PC-3 (cell line): Measurements from ENCODE around the gene KCNT1. TPM values are rescaled to one million over a fixed set of nuclear protein-coding genes. Genes with fewer than 3 reads are reported as not detected.

Experiments used
- ATAC-seq: fragments of 200-7000 bp; cut with Tn5 transposase; 2 replicates; pipeline ENCODE4 v1.9.1; 2020; ENCODE audit warnings: mild to moderate bottlenecking, moderate library complexity
- BruUV-seq: library from RNA; stranded (reverse); fragments of 400-500 nt; replicated peaks from 2 replicates; lab custom pipeline; 2021; lab: Mats Ljungman, UMichigan
- CTCF ChIA-PET: fragments of 300-600 bp; sonication (Branson Sonifier 250); formaldehyde crosslinking; loops from one replicate; lab custom pipeline; 2022; ENCODE audit warnings: antibody characterized with exemption; lab: Charles Lee
- POLR2A ChIA-PET: fragments of 300-600 bp; sonication (Branson Sonifier 250); formaldehyde crosslinking; loops from one replicate; lab custom pipeline; 2022; ENCODE audit warnings: antibody characterized with exemption; ENCODE audit not compliant: unreplicated experiment; lab: Charles Lee
- DNase-seq: peaks from one replicate; pipeline ENCODE4 v3.0.0-alpha.2; 2015
- H2AFZ ChIP-seq: fragments of 300-600 bp; sonication (generic); 2 replicates; pipeline ENCODE4 v1.6.0; 2016; ENCODE audit warnings: antibody characterized with exemption, low read length
- H3F3A ChIP-seq: fragments of 300-600 bp; sonication (generic); one replicate; pipeline ENCODE4 v1.6.0; 2017; ENCODE audit warnings: antibody characterized with exemption, low read length, control low read depth, mild to moderate bottlenecking; ENCODE audit not compliant: unreplicated experiment
- H3K27ac ChIP-seq: fragments of 300-600 bp; sonication (generic); 2 replicates; pipeline ENCODE4 v1.5.1; 2016; ENCODE audit warnings: mild to moderate bottlenecking, low read length
- H3K27me3 ChIP-seq: fragments of 300-600 bp; sonication (generic); 2 replicates; pipeline ENCODE4 v1.6.1; 2016; ENCODE audit warnings: low read length, mixed read lengths
- H3K36me3 ChIP-seq: fragments of 300-600 bp; sonication (generic); 2 replicates; pipeline ENCODE4 v1.6.1; 2016; ENCODE audit warnings: low read depth, mixed run types, low read length, mixed read lengths
- H3K4me1 ChIP-seq: fragments of 300-600 bp; sonication (generic); 2 replicates; pipeline ENCODE4 v1.5.1; 2016; ENCODE audit warnings: low read length; ENCODE audit not compliant: insufficient read depth
- H3K4me2 ChIP-seq: fragments of 300-600 bp; sonication (generic); 2 replicates; pipeline ENCODE4 v1.6.0; 2016; ENCODE audit warnings: low read length
- H3K4me3 ChIP-seq: fragments of 300-600 bp; sonication (generic); 2 replicates; pipeline ENCODE4 v1.5.1; 2016; ENCODE audit warnings: mild to moderate bottlenecking, low read length, mixed read lengths
- H3K79me2 ChIP-seq: fragments of 300-600 bp; sonication (generic); 2 replicates; pipeline ENCODE4 v1.6.1; 2017; ENCODE audit warnings: low read length, mixed read lengths
- H3K9ac ChIP-seq: fragments of 300-600 bp; sonication (generic); 2 replicates; pipeline ENCODE4 v1.6.0; 2016; ENCODE audit warnings: mild to moderate bottlenecking, low read length
- H3K9me2 ChIP-seq: fragments of 300-600 bp; sonication (generic); replicated peaks from 2 replicates; pipeline ENCODE4 v1.6.1; 2016; ENCODE audit warnings: mixed run types, low read length, mixed read lengths
- H3K9me3 ChIP-seq: fragments of 300-600 bp; sonication (generic); 2 replicates; pipeline ENCODE4 v1.6.1; 2016; ENCODE audit warnings: low read length, mixed read lengths
- H4K20me1 ChIP-seq: fragments of 300-600 bp; sonication (generic); 2 replicates; pipeline ENCODE4 v1.6.1; 2016; ENCODE audit warnings: low read length, mixed read lengths
- CTCF ChIP-seq: fragments of 300-600 bp; sonication (generic); conservative IDR thresholded peaks from 2 replicates; pipeline ENCODE4 v1.5.1; 2017; ENCODE audit warnings: antibody characterized with exemption, low read depth, mild to moderate bottlenecking, low read length
- EZH2 ChIP-seq: fragments of 300-600 bp; sonication (generic); IDR thresholded peaks from one replicate; pipeline ENCODE4 v1.6.1; 2017; ENCODE audit warnings: antibody characterized with exemption, mild to moderate bottlenecking, low read length; ENCODE audit not compliant: unreplicated experiment
- EZH2phosphoT487 ChIP-seq: fragments of 300-600 bp; sonication (generic); IDR thresholded peaks from 2 replicates; pipeline ENCODE4 v1.6.1; 2018; ENCODE audit warnings: mild to moderate bottlenecking, antibody characterized with exemption, low read length, borderline replicate concordance
- intact Hi-C: fragments of 100-400 bp; cut with micrococcal nuclease; formaldehyde crosslinking; loops from 2 replicates; pipeline ENCODE4 v1.9.0; 2023
- total RNA-seq: library from RNA; depleted of rRNA; stranded (reverse); fragments of >200 nt; gene quantifications from 2 replicates; pipeline ENCODE4 v1.2.3, GENCODE V29; 2014

KCNT1 gene
- total RNA-seq, 1 experiment from 2014 or later, result not detected

DNA sequence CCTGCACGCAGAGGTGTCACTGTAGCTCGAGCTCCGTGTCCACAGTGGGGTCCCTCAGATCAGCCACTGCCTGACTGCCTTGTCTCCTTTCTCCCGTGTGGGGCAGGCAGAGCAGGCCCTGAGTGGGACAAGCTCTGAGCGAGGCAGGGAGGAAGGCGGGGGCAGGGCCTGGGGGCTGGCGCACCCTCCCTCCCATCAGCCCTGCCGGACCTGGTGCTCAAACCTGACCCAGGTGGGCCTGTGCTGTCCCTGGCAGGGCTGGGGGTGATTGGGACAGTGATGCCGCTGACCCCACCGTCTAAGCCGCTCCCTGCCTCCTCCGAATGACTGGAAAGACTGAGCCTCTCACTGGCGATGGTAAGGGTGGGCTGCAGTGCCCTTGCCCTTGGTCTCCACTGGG is 60.9 kb downstream of the KCNT1 start:
- Histone ChIP-seq H3K79me2 (no peaks in the 10 kb centered on the region), H3K9ac (no peak overlapping the region), H3F3A (no peaks in the 10 kb centered on the region), H3K4me2 (no peak overlapping the region), H3K4me1 (no peaks in the 10 kb centered on the region), H3K9me3 (no peaks in the 10 kb centered on the region), H4K20me1 (no peaks in the 10 kb centered on the region), H3K4me3 (no peak overlapping the region), H2AFZ (no peak overlapping the region), H3K9me2 (no peaks in the 10 kb centered on the region), H3K27me3 (no peaks in the 10 kb centered on the region), H3K27ac (no peak overlapping the region), H3K36me3 (no peaks in the 10 kb centered on the region)
- no peak for DNase-seq
- intact Hi-C loops, result no loop called here
- ATAC-seq, result no peak
- ChIA-PET CTCF (no interaction called here), POLR2A (no interaction called here)
- no TSS peak for BruUV-seq
- TF ChIP-seq CTCF (no peak), EZH2 (no peak), EZH2phosphoT487 (no peak)

DNA sequence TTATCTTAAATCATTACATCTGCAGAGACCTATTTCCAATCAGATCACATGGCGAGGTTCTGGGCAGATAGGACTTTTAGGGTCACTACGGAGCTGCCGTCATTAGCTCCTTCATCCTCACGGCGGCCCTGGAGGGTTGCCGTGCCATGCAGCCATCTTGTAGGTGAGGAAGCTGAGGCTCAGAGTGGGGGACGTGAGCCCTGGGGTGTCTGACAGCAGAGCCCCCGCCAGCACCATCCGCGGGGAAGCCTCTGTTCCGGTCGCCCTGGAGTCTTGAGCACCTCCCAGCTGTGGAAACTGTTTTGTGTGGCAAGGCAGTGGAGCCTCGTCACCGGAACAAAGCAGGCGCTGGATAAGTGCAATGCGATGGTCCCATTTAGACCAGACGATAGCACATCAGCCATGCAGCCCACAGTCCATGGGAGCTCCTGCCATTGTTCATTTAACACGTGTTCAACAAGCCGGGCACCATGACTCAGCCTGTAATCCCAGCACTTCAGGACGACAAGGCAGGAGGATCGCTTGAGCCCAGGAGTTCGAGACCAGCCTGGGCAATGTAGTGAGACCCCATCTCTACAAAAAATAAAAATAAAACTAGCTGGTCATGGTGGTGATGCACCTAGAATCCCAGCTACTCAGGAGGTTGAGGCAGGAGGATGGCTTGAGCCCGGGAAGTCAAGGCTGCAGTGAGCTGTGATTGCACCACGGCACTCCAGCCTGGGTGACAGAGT is 61.9 kb downstream of the KCNT1 start:
- ChIA-PET CTCF (no interaction called here), POLR2A (no interaction called here)
- H3K27me3 ChIP-seq, result no peaks in the 10 kb centered on the region
- H3K9me3 ChIP-seq, result no peaks in the 10 kb centered on the region
- no peak overlapping the region for H3K4me3 ChIP-seq
- intact Hi-C loops, result no loop called here
- H2AFZ ChIP-seq, result no peak overlapping the region
- H4K20me1 ChIP-seq, result no peaks in the 10 kb centered on the region
- no peaks in the 10 kb centered on the region for H3K9me2 ChIP-seq
- H3K36me3 ChIP-seq, result no peaks in the 10 kb centered on the region
- TF ChIP-seq CTCF (no peak), EZH2phosphoT487 (no peak), EZH2 (no peak)
- BruUV-seq, result no TSS peak
- H3K4me1 ChIP-seq, result no peaks in the 10 kb centered on the region
- no peaks in the 10 kb centered on the region for H3K79me2 ChIP-seq
- no peak for ATAC-seq
- no peak overlapping the region for H3K27ac ChIP-seq
- DNase-seq, result no peak
- H3K9ac ChIP-seq, result no peak overlapping the region
- H3F3A ChIP-seq, result no peaks in the 10 kb centered on the region
- no peak overlapping the region for H3K4me2 ChIP-seq

DNA sequence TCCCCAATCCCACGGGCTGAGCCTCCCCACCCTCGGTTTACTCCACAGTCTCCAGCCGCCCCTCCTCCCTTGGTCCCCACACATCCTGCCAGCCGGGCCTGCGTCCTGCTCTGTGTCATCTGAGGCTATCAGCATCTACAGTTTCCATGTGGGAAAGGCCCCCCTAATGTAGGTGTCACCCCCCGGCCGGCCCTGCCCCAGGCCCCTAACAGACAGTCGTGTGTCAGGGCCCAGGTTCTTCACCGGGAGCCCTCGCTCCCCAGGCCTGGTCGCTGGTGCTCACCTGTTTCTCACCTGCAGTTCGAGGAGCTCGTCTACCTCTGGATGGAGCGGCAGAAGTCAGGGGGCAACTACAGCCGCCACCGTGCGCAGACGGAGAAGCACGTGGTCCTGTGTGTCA is 62.7 kb downstream of the KCNT1 start:
- no peak for TF ChIP-seq CTCF
- no peak for TF ChIP-seq EZH2phosphoT487
- DNase-seq (no peak), ATAC-seq (no peak)
- Histone ChIP-seq H3F3A (no peaks in the 10 kb centered on the region), H3K9me3 (no peaks in the 10 kb centered on the region), H3K27me3 (no peaks in the 10 kb centered on the region), H3K9me2 (no peaks in the 10 kb centered on the region), H3K4me3 (no peak overlapping the region), H2AFZ (no peak overlapping the region), H3K79me2 (no peaks in the 10 kb centered on the region), H3K9ac (no peak overlapping the region), H3K27ac (no peak overlapping the region), H3K4me1 (no peaks in the 10 kb centered on the region), H4K20me1 (no peaks in the 10 kb centered on the region), H3K4me2 (no peak overlapping the region), H3K36me3 (no peaks in the 10 kb centered on the region)
- no TSS peak for BruUV-seq
- POLR2A ChIA-PET, result no interaction called here
- intact Hi-C loops, result no loop called here
- CTCF ChIA-PET, result no interaction called here
